ENCODE measurements around the gene P2RX2. TPM values are rescaled to one million over a fixed set of nuclear protein-coding genes. Genes with fewer than 3 reads are reported as not detected.

The P2RX2 gene
- total RNA-seq, 1 donor from 2014 or later = not detected

GRCh38 chr12:132614861-132615578, 3.6 kb upstream of the P2RX2 start:
- H3K4me1 Mint-ChIP-seq (ENCODE audit: low read depth, unreplicated experiment) = no peaks in the 10 kb centered on the region
- no peak overlapping the region for H2AFZ ChIP-seq (ENCODE audit: low read depth, low read length)
- H3K27ac Mint-ChIP-seq (ENCODE audit: unreplicated experiment) = no peak overlapping the region
- H4K20me1 ChIP-seq (ENCODE audit: insufficient read depth, low read length) = peaks cover 3% of the 10 kb centered on the region
- no peaks in the 10 kb centered on the region for H3K36me3 ChIP-seq (ENCODE audit: insufficient read depth, low read length)
- no peak overlapping the region for H3K27ac ChIP-seq (ENCODE audit: low read depth, low read length)
- no peak overlapping the region for H3K4me3 ChIP-seq (ENCODE audit: insufficient read depth, low read depth, low read length)
- peaks cover 10% of the 10 kb centered on the region for H3K9me3 Mint-ChIP-seq (ENCODE audit: unreplicated experiment)
- no peaks in the 10 kb centered on the region for H3K4me1 ChIP-seq (ENCODE audit: insufficient read depth, low read length)
- DNase-seq (ENCODE audit: low read depth) (peak; percentile 49), FAIRE-seq (peak; percentile 79)
- peaks cover 54% of the 10 kb centered on the region for H3K27me3 Mint-ChIP-seq (ENCODE audit: low read depth, unreplicated experiment)
- H3K36me3 Mint-ChIP-seq (ENCODE audit: low read depth, unreplicated experiment) = no peaks in the 10 kb centered on the region
- H3K4me2 ChIP-seq (ENCODE audit: low read length) = no peak overlapping the region
- H3K4me3 Mint-ChIP-seq (ENCODE audit: unreplicated experiment) = no peak overlapping the region
- peaks cover 36% of the 10 kb centered on the region for H3K27me3 ChIP-seq (ENCODE audit: insufficient read depth, low read length)
- no peaks in the 10 kb centered on the region for H3K79me2 ChIP-seq (ENCODE audit: insufficient read depth, low read length)
- H3K9me3 ChIP-seq (ENCODE audit: insufficient read depth, low read depth, low read length) = peaks cover 32% of the 10 kb centered on the region
- no peak overlapping the region for H3K9ac ChIP-seq (ENCODE audit: low read length)
- TF ChIP-seq CTCF (IDR thresholded peaks at IDR 0.05; ENCODE audit: insufficient read depth, low read depth, low read length) (peak; percentile 86), EZH2 (IDR thresholded peaks at IDR 0.05; ENCODE audit: insufficient read depth, low read length) (no peak)

GRCh38 chr12:132615579-132616038, 3.0 kb upstream of the P2RX2 start:
- H3K4me1 Mint-ChIP-seq (ENCODE audit: low read depth, unreplicated experiment) = no peaks in the 10 kb centered on the region

GRCh38 chr12:132617135-132617701, 1.4 kb upstream of the P2RX2 start:
- DNase-seq (ENCODE audit: low read depth) (no peak), FAIRE-seq (no peak)
- Histone ChIP-seq H3K9me3 (ENCODE audit: insufficient read depth, low read depth, low read length) (peaks cover 25% of the 10 kb centered on the region), H3K27ac (ENCODE audit: low read depth, low read length) (no peak overlapping the region), H3K79me2 (ENCODE audit: insufficient read depth, low read length) (no peaks in the 10 kb centered on the region), H3K27me3 (ENCODE audit: insufficient read depth, low read length) (peaks cover 35% of the 10 kb centered on the region), H3K4me1 (ENCODE audit: insufficient read depth, low read length) (peaks cover under 1% of the 10 kb centered on the region), H3K4me2 (ENCODE audit: low read length) (no peak overlapping the region), H3K9ac (ENCODE audit: low read length) (no peak overlapping the region), H3K36me3 (ENCODE audit: insufficient read depth, low read length) (no peaks in the 10 kb centered on the region), H3K4me3 (ENCODE audit: insufficient read depth, low read depth, low read length) (no peak overlapping the region), H4K20me1 (ENCODE audit: insufficient read depth, low read length) (peaks cover 3% of the 10 kb centered on the region), H2AFZ (ENCODE audit: low read depth, low read length) (no peak overlapping the region)
- TF ChIP-seq CTCF (IDR thresholded peaks at IDR 0.05; ENCODE audit: insufficient read depth, low read depth, low read length) = no peak
- H3K36me3 Mint-ChIP-seq (ENCODE audit: low read depth, unreplicated experiment) = no peaks in the 10 kb centered on the region
- H3K9me3 Mint-ChIP-seq (ENCODE audit: unreplicated experiment) = peaks cover 2% of the 10 kb centered on the region
- peaks cover 50% of the 10 kb centered on the region for H3K27me3 Mint-ChIP-seq (ENCODE audit: low read depth, unreplicated experiment)
- H3K27ac Mint-ChIP-seq (ENCODE audit: unreplicated experiment) = no peak overlapping the region
- H3K4me3 Mint-ChIP-seq (ENCODE audit: unreplicated experiment) = no peak overlapping the region
- H3K4me1 Mint-ChIP-seq (ENCODE audit: low read depth, unreplicated experiment) = peaks cover under 1% of the 10 kb centered on the region

More at GRCh38 chr12:132615579-132616038, 3.0 kb upstream of the P2RX2 start:
- no peak overlapping the region for H2AFZ ChIP-seq (ENCODE audit: low read depth, low read length)
- no peak overlapping the region for H3K27ac ChIP-seq (ENCODE audit: low read depth, low read length)
- no peak overlapping the region for H3K4me2 ChIP-seq (ENCODE audit: low read length)
- Mint-ChIP-seq H3K27ac (ENCODE audit: unreplicated experiment) (no peak overlapping the region), H3K9me3 (ENCODE audit: unreplicated experiment) (peaks cover 10% of the 10 kb centered on the region), H3K36me3 (ENCODE audit: low read depth, unreplicated experiment) (no peaks in the 10 kb centered on the region), H3K4me3 (ENCODE audit: unreplicated experiment) (no peak overlapping the region), H3K27me3 (ENCODE audit: low read depth, unreplicated experiment) (peaks cover 54% of the 10 kb centered on the region)
- FAIRE-seq (no peak), DNase-seq (ENCODE audit: low read depth) (no peak)
- TF ChIP-seq EZH2 (IDR thresholded peaks at IDR 0.05; ENCODE audit: insufficient read depth, low read length) = no peak
- no peak overlapping the region for H3K9ac ChIP-seq (ENCODE audit: low read length)
- H3K4me3 ChIP-seq (ENCODE audit: insufficient read depth, low read depth, low read length) = no peak overlapping the region
- no peaks in the 10 kb centered on the region for H3K79me2 ChIP-seq (ENCODE audit: insufficient read depth, low read length)
- H3K9me3 ChIP-seq (ENCODE audit: insufficient read depth, low read depth, low read length) = peaks cover 32% of the 10 kb centered on the region
- peaks cover 3% of the 10 kb centered on the region for H4K20me1 ChIP-seq (ENCODE audit: insufficient read depth, low read length)
- no peaks in the 10 kb centered on the region for H3K4me1 ChIP-seq (ENCODE audit: insufficient read depth, low read length)
- H3K36me3 ChIP-seq (ENCODE audit: insufficient read depth, low read length) = no peaks in the 10 kb centered on the region
- peaks cover 39% of the 10 kb centered on the region for H3K27me3 ChIP-seq (ENCODE audit: insufficient read depth, low read length)

All from astrocyte (in vitro differentiated cells and primary cell).